Right lobe of liver (tissue), 6 donors: ENCODE data around the gene OR1B1. TPM values are rescaled to one million over a fixed set of nuclear protein-coding genes. Genes with fewer than 3 reads are reported as not detected.

Experiments used
- ATAC-seq, 4 donors: fragments of 200-7000 bp; cut with Tn5 transposase; one replicate each; pipeline ENCODE4 v1.9.1; 2020; ENCODE audit warnings: mild to moderate bottlenecking in 4 of 4, moderate library complexity in 4 of 4
- DNase-seq, 3 donors: peaks; one replicate each; pipeline ENCODE4 v3.0.0-alpha.2; 2020
- H3K27ac ChIP-seq, 3 donors: fragments of 200-600 bp; one replicate each; pipeline ENCODE4 v1.8.0; 2022
- H3K27me3 ChIP-seq, 2 donors: fragments of 200-600 bp; one replicate each; pipeline ENCODE4 v1.8.0; 2022
- H3K36me3 ChIP-seq, 4 donors: fragments of 200-600 bp; sonication (generic) in 1 of 4; one replicate each; pipeline versions ENCODE4 v1.5.1 to v1.8.0; 2017 to 2022; ENCODE audit warnings: control low read depth in 1 of 4
- H3K4me1 ChIP-seq, 4 donors: fragments of 200-600 bp; sonication (generic) in 1 of 4; one replicate each; pipeline versions ENCODE4 v1.5.1 to v1.8.0; 2017 to 2022; ENCODE audit warnings: control low read depth in 1 of 4
- H3K4me3 ChIP-seq, 3 donors: fragments of 200-600 bp; one replicate each; pipeline ENCODE4 v1.8.0; 2022
- H3K9me3 ChIP-seq, 4 donors: fragments of 200-600 bp; sonication (generic) in 1 of 4; one replicate each; pipeline versions ENCODE4 v1.5.1 to v1.8.0; 2017 to 2022; ENCODE audit warnings: control low read depth in 1 of 4
- POLR2A ChIP-seq: fragments of 450-650 bp; IDR thresholded peaks from one replicate; pipeline ENCODE4 v1.6.1; 2017; ENCODE audit warnings: antibody characterized with exemption, mild to moderate bottlenecking
- WGBS: methylation state at CpG from one replicate; pipeline ENCODE4 v1.1.6; 2018; ENCODE audit warnings: low coverage, low lambda C conversion rate; ENCODE audit not compliant: insufficient coverage; ENCODE audit errors: missing lambda C conversion rate; 5-methylcytosine and 5-hydroxymethylcytosine counted together
- intact Hi-C, 2 donors: fragments of 100-400 bp; cut with DNase I; formaldehyde crosslinking; loops; one replicate each; pipeline versions ENCODE4 v1.11.2 to v1.14.1; 2022
- long read RNA-seq: library from polyadenylated mRNA; unstranded; transcript quantifications from one replicate; pipeline ENCODE4 v2.0.0, GENCODE V29; 2019
- total RNA-seq, 6 experiments: library from RNA; depleted of rRNA in 2 of 6; stranded (reverse); fragments of >200 nt in 2 of 6; fragmentation: NEBNext Ultra II Directional in 3 of 6; extraction: Animal tissue kit (Norgen Biotek cat#: 25700) in 3 of 6; gene quantifications; one replicate each; pipeline versions ENCODE4 v1.1.0 to v1.2.4, GENCODE V29; 2016 to 2023
- TF ChIP-seq, protein P1 (sequence below), 4 donors: fragments of 200-600 bp in 3 of 4; fragments of 450-650 bp in 1 of 4; IDR thresholded peaks; one replicate each; pipeline versions ENCODE4 v1.5.1 to v1.8.0; 2016 to 2022; ENCODE audit warnings: antibody characterized with exemption in 4 of 4, mild to moderate bottlenecking in 2 of 4
- donor health status: DM: no; HTN: yes; CAD: no.
- donor health status: DM: no; HTN: no; CAD: no.
- donor health status: DM: no; HTN: no; CAD: no.
- donor health status: DM: no; HTN: yes; CAD: no.
- donor health status: DM: no; HTN: yes; CAD: no.

The OR1B1 gene
- not detected for total RNA-seq
- long read RNA-seq = 0 reads

DNA sequence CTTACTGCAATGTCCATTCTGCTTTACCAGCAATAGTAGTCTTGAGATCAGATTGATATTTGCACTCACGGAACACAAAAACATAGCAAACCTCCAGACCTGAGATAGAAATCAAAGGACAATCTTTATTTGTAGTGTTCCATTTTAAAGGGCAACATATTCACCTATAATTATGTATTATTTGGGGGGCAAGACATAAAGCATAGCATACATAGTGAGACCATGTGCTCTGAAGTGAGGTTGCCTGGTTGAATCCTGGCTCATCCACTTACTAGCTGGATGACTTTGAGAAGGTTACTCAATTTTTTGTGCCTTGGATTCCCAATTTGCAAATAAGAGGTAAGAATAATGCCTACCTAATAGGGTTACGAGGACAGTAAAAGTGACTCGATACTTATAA, at the start of gene OR1B1:
OR1B1 (minus strand) TSS at position 101 of the 400 bp plus-strand sequence.
- WGBS = 83% methylated on average over 3 of the region's 3 CpGs
- no peak for TF ChIP-seq POLR2A
- TF ChIP-seq, protein P1, sequence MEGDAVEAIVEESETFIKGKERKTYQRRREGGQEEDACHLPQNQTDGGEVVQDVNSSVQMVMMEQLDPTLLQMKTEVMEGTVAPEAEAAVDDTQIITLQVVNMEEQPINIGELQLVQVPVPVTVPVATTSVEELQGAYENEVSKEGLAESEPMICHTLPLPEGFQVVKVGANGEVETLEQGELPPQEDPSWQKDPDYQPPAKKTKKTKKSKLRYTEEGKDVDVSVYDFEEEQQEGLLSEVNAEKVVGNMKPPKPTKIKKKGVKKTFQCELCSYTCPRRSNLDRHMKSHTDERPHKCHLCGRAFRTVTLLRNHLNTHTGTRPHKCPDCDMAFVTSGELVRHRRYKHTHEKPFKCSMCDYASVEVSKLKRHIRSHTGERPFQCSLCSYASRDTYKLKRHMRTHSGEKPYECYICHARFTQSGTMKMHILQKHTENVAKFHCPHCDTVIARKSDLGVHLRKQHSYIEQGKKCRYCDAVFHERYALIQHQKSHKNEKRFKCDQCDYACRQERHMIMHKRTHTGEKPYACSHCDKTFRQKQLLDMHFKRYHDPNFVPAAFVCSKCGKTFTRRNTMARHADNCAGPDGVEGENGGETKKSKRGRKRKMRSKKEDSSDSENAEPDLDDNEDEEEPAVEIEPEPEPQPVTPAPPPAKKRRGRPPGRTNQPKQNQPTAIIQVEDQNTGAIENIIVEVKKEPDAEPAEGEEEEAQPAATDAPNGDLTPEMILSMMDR (IDR thresholded peaks at IDR 0.05) = no peak
- intact Hi-C loops = no loop called here
- no peak for DNase-seq
- no peak within 1 kb of the TSS for H3K4me3 ChIP-seq
- no peak within 1 kb of the TSS for H3K27ac ChIP-seq
- H3K4me1 ChIP-seq = no peaks in the 10 kb centered on the region
- H3K9me3 ChIP-seq = no peaks in the 10 kb centered on the region
- H3K27me3 ChIP-seq = no peaks in the 10 kb centered on the region
- no peak for ATAC-seq
- no peaks in the 10 kb centered on the region for H3K36me3 ChIP-seq

DNA sequence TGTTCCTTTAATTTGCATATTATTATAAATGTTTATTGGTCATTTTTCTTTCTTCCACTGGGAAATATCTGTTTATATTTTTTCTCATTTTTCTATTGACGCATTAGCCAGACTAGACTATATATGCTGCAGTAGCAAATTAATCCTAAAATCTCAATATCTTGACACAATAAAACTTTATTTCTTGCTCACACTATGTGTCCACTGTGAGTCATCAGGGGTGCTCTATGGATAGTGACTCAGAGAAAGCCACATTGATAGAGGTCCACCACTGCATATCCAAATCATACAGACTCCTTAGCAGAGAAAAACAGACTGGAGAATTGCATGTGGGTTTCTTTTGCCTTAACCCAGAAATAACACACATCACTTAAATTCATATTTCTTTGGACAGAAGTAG, 38.3 kb upstream of the OR1B1 start:
- Histone ChIP-seq H3K36me3 (no peaks in the 10 kb centered on the region), H3K4me1 (no peaks in the 10 kb centered on the region), H3K4me3 (no peak overlapping the region), H3K27me3 (no peaks in the 10 kb centered on the region), H3K9me3 (no peaks in the 10 kb centered on the region), H3K27ac (no peak overlapping the region)
- WGBS = 91% methylated on average over 1 of the region's 1 CpG
- DNase-seq = no peak
- intact Hi-C loops = no loop called here
- no peak for ATAC-seq
- TF ChIP-seq POLR2A = no peak
- TF ChIP-seq, protein P1 (IDR thresholded peaks at IDR 0.05) = no peak

DNA sequence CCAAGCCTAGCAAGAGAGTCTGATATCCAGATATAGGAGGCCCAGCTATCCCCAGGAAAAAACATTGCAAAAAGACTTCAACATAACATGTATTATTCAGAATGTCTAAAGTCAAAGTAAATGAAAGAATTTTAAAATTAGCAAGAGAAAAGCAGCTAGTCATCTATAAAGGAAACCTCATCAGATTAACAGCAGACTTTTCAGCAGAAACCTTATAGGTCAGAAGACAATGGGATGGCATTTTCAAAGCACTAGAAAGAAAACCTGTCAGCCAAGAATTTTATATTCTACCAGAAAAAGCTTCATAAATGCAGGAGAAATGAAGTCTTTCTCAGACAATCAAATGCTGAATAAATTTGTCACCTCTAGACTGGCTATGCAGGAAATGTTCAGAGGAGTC, 27.4 kb upstream of the OR1B1 start:
- intact Hi-C loops = no loop called here
- Histone ChIP-seq H3K4me3 (no peak overlapping the region), H3K9me3 (peaks cover 0 to 4% (median 0%) of the 10 kb centered on the region in 4 donors), H3K27ac (no peak overlapping the region), H3K36me3 (no peaks in the 10 kb centered on the region), H3K27me3 (no peaks in the 10 kb centered on the region), H3K4me1 (no peaks in the 10 kb centered on the region)
- ATAC-seq (no peak), DNase-seq (no peak)
- TF ChIP-seq, protein P1 (IDR thresholded peaks at IDR 0.05) = no peak

DNA sequence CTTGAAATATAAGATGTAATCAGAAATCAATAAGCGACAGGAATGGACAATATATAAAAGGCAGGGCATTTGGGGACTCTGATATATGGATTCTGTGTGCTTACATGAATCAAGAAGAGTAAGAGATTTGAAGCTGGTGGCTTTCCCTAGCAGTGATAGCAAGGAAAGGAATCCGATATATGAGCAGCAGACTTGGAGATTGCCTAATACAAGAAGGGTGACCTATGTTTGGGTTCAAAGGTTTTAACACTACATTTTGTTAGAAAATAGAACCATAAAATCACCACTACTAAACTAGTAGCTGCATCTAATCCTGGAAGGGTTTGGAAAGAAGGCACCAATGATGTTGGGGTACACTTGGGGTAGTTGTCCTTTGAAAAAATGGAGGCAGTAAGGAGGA, 15.1 kb upstream of the OR1B1 start:
- Histone ChIP-seq H3K4me1 (no peaks in the 10 kb centered on the region), H3K27me3 (no peaks in the 10 kb centered on the region), H3K9me3 (peaks cover 0 to 3% (median 0%) of the 10 kb centered on the region in 4 donors), H3K36me3 (no peaks in the 10 kb centered on the region), H3K4me3 (no peak overlapping the region), H3K27ac (no peak overlapping the region)
- ATAC-seq (no peak), DNase-seq (no peak)
- 58% methylated on average over 2 of the region's 2 CpGs for WGBS
- intact Hi-C loops = no loop called here
- TF ChIP-seq, protein P1 (IDR thresholded peaks at IDR 0.05) = no peak
- TF ChIP-seq POLR2A = no peak

DNA sequence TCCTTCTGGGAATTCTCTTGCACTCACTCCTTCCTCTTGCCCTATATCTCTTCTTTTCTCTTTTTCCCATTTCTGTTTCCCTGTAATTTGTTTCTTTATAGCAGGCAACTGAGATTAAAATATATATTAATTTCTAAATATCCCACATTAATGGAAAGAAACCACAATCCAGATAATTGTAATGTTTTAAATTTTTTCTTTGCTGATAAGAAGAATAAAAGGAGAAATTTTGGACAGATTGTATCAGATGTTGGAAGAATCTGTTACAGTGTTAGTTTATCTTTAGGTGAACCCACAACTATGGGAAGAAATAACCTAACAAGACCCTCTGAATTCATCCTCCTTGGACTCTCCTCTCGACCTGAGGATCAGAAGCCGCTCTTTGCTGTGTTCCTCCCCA, 4.0 kb upstream of the OR1B1 start, which contains the start of gene OR1L1:
OR1L1 (plus strand) TSS at position 301 of the 400 bp plus-strand sequence; CDS start at position 301, 0 bp downstream.
- ATAC-seq = no peak
- no peaks in the 10 kb centered on the region for H3K4me1 ChIP-seq
- no peak for TF ChIP-seq POLR2A
- TF ChIP-seq, protein P1 (IDR thresholded peaks at IDR 0.05) = no peak
- WGBS = 58% methylated on average over 2 of the region's 2 CpGs
- H3K27ac ChIP-seq = no peak within 1 kb of the TSS
- no peaks in the 10 kb centered on the region for H3K36me3 ChIP-seq
- intact Hi-C loops = no loop called here
- DNase-seq = no peak
- H3K9me3 ChIP-seq = no peaks in the 10 kb centered on the region
- no peaks in the 10 kb centered on the region for H3K27me3 ChIP-seq
- H3K4me3 ChIP-seq = no peak within 1 kb of the TSS
